Kidney (tissue), 14 donors: ENCODE results near the gene DPH7. TPM values are rescaled to one million over a fixed set of nuclear protein-coding genes. Genes with fewer than 3 reads are reported as not detected.

Experiments used
- DNase-seq, 5 donors: peaks; one replicate each; pipeline ENCODE4 v3.0.0-alpha.2; 2013 to 2020
- FAIRE-seq: peaks from 2 replicates; lab custom pipeline; 2012; peaks lifted over from hg19 to GRCh38; lab: Jason Lieb, UNC
- H3K27ac ChIP-seq, 2 donors: one replicate each; pipeline ENCODE4 v1.7.0; 2013; ENCODE audit warnings: low read depth in 2 of 2, low read length in 2 of 2, inconsistent platforms in 1 of 2
- H3K27me3 ChIP-seq: one replicate; pipeline ENCODE4 v1.7.1; 2013; ENCODE audit warnings: low read length, inconsistent platforms; ENCODE audit not compliant: control insufficient read depth, insufficient read depth
- H3K36me3 ChIP-seq, 3 donors: one replicate each; pipeline versions ENCODE4 v1.7.0 to v1.7.1; 2013; ENCODE audit warnings: low read length in 3 of 3, control low read depth in 1 of 3, inconsistent platforms in 1 of 3; ENCODE audit not compliant: insufficient read depth in 3 of 3, control insufficient read depth in 2 of 3
- H3K4me1 ChIP-seq, 3 donors: one replicate each; pipeline versions ENCODE4 v1.7.0 to v1.7.1; 2013; ENCODE audit warnings: low read length in 3 of 3, inconsistent platforms in 1 of 3, low read depth in 1 of 3; ENCODE audit not compliant: control insufficient read depth in 2 of 3, insufficient read depth in 2 of 3
- H3K4me3 ChIP-seq, 3 donors: one replicate each; pipeline versions ENCODE4 v1.7.0 to v1.8.1; 2013; ENCODE audit warnings: low read length in 3 of 3, control low read depth in 1 of 3, inconsistent platforms in 1 of 3
- H3K9ac ChIP-seq, 3 donors: one replicate each; pipeline versions ENCODE4 v1.7.0 to v1.7.1; 2013; ENCODE audit warnings: low read length in 3 of 3, control low read depth in 1 of 3, inconsistent platforms in 1 of 3
- H3K9me3 ChIP-seq, 3 donors: one replicate each; pipeline versions ENCODE4 v1.7.0 to v1.7.1; 2013; ENCODE audit warnings: low read length in 3 of 3, control low read depth in 1 of 3, inconsistent platforms in 1 of 3; ENCODE audit not compliant: control insufficient read depth in 2 of 3, insufficient read depth in 1 of 3
- intact Hi-C: fragments of 100-400 bp; cut with DNase I; formaldehyde crosslinking; loops from one replicate; pipeline ENCODE4 v1.11.1; 2022
- polyA plus RNA-seq: library from polyadenylated mRNA; stranded (reverse); fragments of 350-450 nt; fragmentation: Illumina TruSeq; extraction: RNeasy Lipid Tissue Mini Kit (QIAGEN cat#74804); gene quantifications from one replicate; pipeline ENCODE4 v1.2.3, GENCODE V29; 2014; ENCODE audit warnings: low read depth, low replicate concordance; ENCODE audit not compliant: insufficient read depth
- total RNA-seq: library from RNA; stranded (reverse); fragmentation: NEBNext Ultra II Directional; extraction: Animal tissue kit (Norgen Biotek cat#: 25700); gene quantifications from one replicate; pipeline ENCODE4 v1.2.1, GENCODE V29; 2021
- TF ChIP-seq, protein P1 (sequence below): IDR thresholded peaks from 3 replicates; pipeline ENCODE4 v1.5.1; 2012; ENCODE audit warnings: mild to moderate bottlenecking, moderate library complexity, borderline replicate concordance; ENCODE audit not compliant: insufficient read depth; ENCODE audit errors: extremely low read depth
- donor health status: control.
- donor health status: control.
- donor health status: control.
- donor health status: control.
- donor health status: control.
- donor health status: DM: yes; HTN: yes; CAD: no.
- donor health status: Normal renal cell carcinoma (clear cell type).

The DPH7 gene
- total and polyA plus RNA-seq, 2 donors from 2014 or later: 23.2 to 31.4 TPM

DNA sequence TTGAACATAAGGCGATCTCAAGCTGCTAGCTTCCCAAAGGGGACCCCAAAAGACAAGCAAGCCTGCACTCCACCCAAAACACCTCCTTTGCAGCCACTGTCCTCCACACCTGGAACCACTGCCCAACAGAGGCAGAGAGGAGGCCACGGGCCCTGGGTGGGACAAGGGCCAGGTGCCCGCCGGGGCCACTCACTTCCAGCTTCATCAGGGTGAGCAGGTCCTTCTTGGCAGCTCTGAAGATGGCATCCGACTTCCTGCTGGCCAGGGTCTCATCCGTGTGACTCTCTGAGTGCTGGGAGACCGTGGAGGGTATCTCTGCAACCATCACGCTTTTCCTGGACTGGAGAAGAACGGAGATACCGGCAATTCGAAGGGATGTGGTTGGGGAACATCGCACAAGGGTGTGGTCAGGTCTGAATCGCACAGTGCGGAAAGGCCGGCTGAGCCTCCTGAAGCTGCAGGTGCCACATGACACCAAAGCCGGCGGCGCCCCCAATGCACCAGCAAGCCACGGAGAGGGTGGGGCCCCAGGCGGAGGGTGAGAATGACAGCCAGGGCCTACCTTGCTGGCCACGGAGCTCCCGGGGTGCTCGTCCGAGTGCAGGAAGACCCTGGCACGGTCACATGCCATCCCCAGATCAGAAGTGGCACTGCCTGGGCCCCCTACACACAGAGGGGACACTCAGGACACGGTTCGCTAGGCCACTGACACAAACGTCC, 73.1 kb downstream of the DPH7 start:
- no peaks in the 10 kb centered on the region for H3K4me1 ChIP-seq
- H3K27me3 ChIP-seq: no peaks in the 10 kb centered on the region
- FAIRE-seq (no peak), DNase-seq (no peak)
- H3K36me3 ChIP-seq: no peaks in the 10 kb centered on the region
- no peaks in the 10 kb centered on the region for H3K9me3 ChIP-seq
- TF ChIP-seq, protein P1, sequence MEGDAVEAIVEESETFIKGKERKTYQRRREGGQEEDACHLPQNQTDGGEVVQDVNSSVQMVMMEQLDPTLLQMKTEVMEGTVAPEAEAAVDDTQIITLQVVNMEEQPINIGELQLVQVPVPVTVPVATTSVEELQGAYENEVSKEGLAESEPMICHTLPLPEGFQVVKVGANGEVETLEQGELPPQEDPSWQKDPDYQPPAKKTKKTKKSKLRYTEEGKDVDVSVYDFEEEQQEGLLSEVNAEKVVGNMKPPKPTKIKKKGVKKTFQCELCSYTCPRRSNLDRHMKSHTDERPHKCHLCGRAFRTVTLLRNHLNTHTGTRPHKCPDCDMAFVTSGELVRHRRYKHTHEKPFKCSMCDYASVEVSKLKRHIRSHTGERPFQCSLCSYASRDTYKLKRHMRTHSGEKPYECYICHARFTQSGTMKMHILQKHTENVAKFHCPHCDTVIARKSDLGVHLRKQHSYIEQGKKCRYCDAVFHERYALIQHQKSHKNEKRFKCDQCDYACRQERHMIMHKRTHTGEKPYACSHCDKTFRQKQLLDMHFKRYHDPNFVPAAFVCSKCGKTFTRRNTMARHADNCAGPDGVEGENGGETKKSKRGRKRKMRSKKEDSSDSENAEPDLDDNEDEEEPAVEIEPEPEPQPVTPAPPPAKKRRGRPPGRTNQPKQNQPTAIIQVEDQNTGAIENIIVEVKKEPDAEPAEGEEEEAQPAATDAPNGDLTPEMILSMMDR: no peak
- H3K4me3 ChIP-seq: no peak overlapping the region
- H3K27ac ChIP-seq: no peak overlapping the region
- intact Hi-C loops: no loop called here
- no peak overlapping the region for H3K9ac ChIP-seq

Other genes starting within 250 kb of the DPH7 start
- 44.5 TPM for gene EXD3, start 155.8 kb downstream of the DPH7 start, total RNA-seq
- gene EXD3, start 155.8 kb downstream of the DPH7 start, polyA plus RNA-seq: 18.9 TPM
- gene NOXA1, start 155.5 kb downstream of the DPH7 start, total RNA-seq: 21.8 TPM
- gene NOXA1, start 155.5 kb downstream of the DPH7 start, polyA plus RNA-seq: 19.1 TPM
- gene ENTPD8, start 137.6 kb downstream of the DPH7 start, total RNA-seq: 5.2 TPM
- 5.0 TPM for gene ENTPD8, start 137.6 kb downstream of the DPH7 start, polyA plus RNA-seq
- 49.5 TPM for gene NSMF, start 119.6 kb downstream of the DPH7 start, total RNA-seq
- gene NSMF, start 119.6 kb downstream of the DPH7 start, polyA plus RNA-seq: 32.7 TPM
- gene PNPLA7, start 28.5 kb downstream of the DPH7 start, total RNA-seq: 9.6 TPM
- gene PNPLA7, start 28.5 kb downstream of the DPH7 start, polyA plus RNA-seq: 2.1 TPM
- 47.3 TPM for gene MRPL41, start 27.0 kb downstream of the DPH7 start, total RNA-seq
- 150 TPM for gene MRPL41, start 27.0 kb downstream of the DPH7 start, polyA plus RNA-seq
- 19.1 TPM for gene ZMYND19, start 11.6 kb upstream of the DPH7 start, total RNA-seq
- 13.5 TPM for gene ZMYND19, start 11.6 kb upstream of the DPH7 start, polyA plus RNA-seq
- gene ARRDC1, start 26.8 kb upstream of the DPH7 start, total RNA-seq: 88.9 TPM
- 42.3 TPM for gene ARRDC1, start 26.8 kb upstream of the DPH7 start, polyA plus RNA-seq
- 92.9 TPM for gene EHMT1, start 40.1 kb upstream of the DPH7 start, total RNA-seq
- gene EHMT1, start 40.1 kb upstream of the DPH7 start, polyA plus RNA-seq: 15.8 TPM